AG04450 (cell line): ENCODE results near the gene HSD3B7. TPM values are rescaled to one million over a fixed set of nuclear protein-coding genes. Genes with fewer than 3 reads are reported as not detected.
A peak's percentile ranks its signal among the peaks of the same experiment; 100 is the strongest.
"Not testable (repeated sequence)": the region's sequence is repeated elsewhere in the genome, so short reads cannot be mapped to it uniquely, and the experiment has no call there.

Source experiments
- CTCF ChIA-PET: fragments of 300-600, 350-600 bp; formaldehyde crosslinking; extraction: SDS; loops from one replicate; lab custom pipeline; 2022; ENCODE audit warnings: antibody characterized with exemption, inconsistent platforms; lab: Charles Lee
- POLR2A ChIA-PET: fragments of 350-600 bp; formaldehyde crosslinking; extraction: SDS; loops from one replicate; lab custom pipeline; 2021; ENCODE audit warnings: antibody characterized with exemption, inconsistent platforms; lab: Yijun Ruan, JAX
- DNase-seq: peaks from one replicate; pipeline ENCODE4 v3.0.0-alpha.2; 2011; ENCODE audit warnings: low read depth, low spot score
- H3K27ac ChIP-seq: one replicate; pipeline ENCODE4 v1.5.1; 2012; ENCODE audit warnings: low read depth, low read length, control low read depth
- H3K27me3 ChIP-seq: one replicate; pipeline ENCODE4 v1.6.0; 2012; ENCODE audit warnings: low read length; ENCODE audit not compliant: control insufficient read depth, insufficient read depth
- H3K4me3 ChIP-seq: 2 replicates; pipeline ENCODE4 v1.5.1; 2011; ENCODE audit warnings: mild to moderate bottlenecking, low read depth, low read length, control low read depth
- H3K9me3 ChIP-seq: 2 replicates; pipeline ENCODE4 v1.5.1; 2012; ENCODE audit warnings: low read length; ENCODE audit not compliant: control insufficient read depth, insufficient read depth
- CTCF ChIP-seq: IDR thresholded peaks from 2 replicates; pipeline ENCODE4 v1.5.1; 2011; ENCODE audit warnings: low read depth, low read length, control low read depth, inconsistent platforms
- polyA minus RNA-seq: library from RNA; depleted of rRNA, polyadenylated mRNA; stranded (reverse); fragments of >200 nt; gene quantifications from 2 replicates; pipeline ENCODE4 v1.2.3, GENCODE V29; 2011; rRNA and poly(A)+ RNA removed
- polyA plus RNA-seq: library from polyadenylated mRNA; depleted of rRNA; stranded (reverse); fragments of >200 nt; gene quantifications from 2 replicates; pipeline ENCODE4 v1.2.3, GENCODE V29; 2011; rRNA removed

Gene HSD3B7
- 6.1 and 9.5 TPM in 2 replicates for polyA plus RNA-seq
- polyA minus RNA-seq: 4.0 and 4.9 TPM in 2 replicates

- Histone ChIP-seq H3K27me3 (no peaks in the 10 kb centered on the region), H3K9me3 (no peaks in the 10 kb centered on the region; the same call in 1 of the 2 replicates), H3K27ac (peak within 1 kb of the TSS; percentile 11), H3K4me3 (peak within 1 kb of the TSS; percentile 53)
- POLR2A ChIA-PET: interaction anchor here (0.6 to 2.0 kb wide), 5 partner anchors 9 to 195 kb away, joined by 3 to 11 read pairs (median 5); partner anchors contain the start of genes FUS, KAT8, ZNF646 and ZNF668
- peak; percentile 90 for TF ChIP-seq CTCF
- peak; percentile 44 for DNase-seq
- CTCF ChIA-PET: interaction anchor here (0.6 to 4.4 kb wide), 28 partner anchors 9 to 892 kb away, joined by 3 to 32 read pairs (median 4); partner anchors contain the start of genes ZNF267 and ZNF843
Observed at GRCh38 chr16:30984669-30985400, at the start of gene HSD3B7. TSS of gene HSD3B7 (plus strand) at chr16:30985207. CDS start at chr16:30985659, 452 bp downstream.

- no peak for TF ChIP-seq CTCF
- CTCF ChIA-PET: no interaction called here
- no peak overlapping the region for H3K27ac ChIP-seq
- H3K9me3 ChIP-seq: no peaks in the 10 kb centered on the region
- POLR2A ChIA-PET: interaction anchor here (0.6 to 0.9 kb wide), 2 partner anchors 14 to 23 kb away, joined by 3 read pairs; partner anchors contain the start of gene FBXL19
- DNase-seq: no peak
- H3K4me3 ChIP-seq: no peak overlapping the region
- no peaks in the 10 kb centered on the region for H3K27me3 ChIP-seq
Observed at GRCh38 chr16:30937692-30938091, 47.3 kb upstream of the HSD3B7 start.

GRCh38 chr16:30939571-30939970, 45.4 kb upstream of the HSD3B7 start:
- H3K27me3 ChIP-seq, H3K9me3 ChIP-seq, DNase-seq, H3K4me3 ChIP-seq, H3K27ac ChIP-seq: not testable (repeated sequence)
- ChIA-PET POLR2A (interaction anchor here (0.9 to 1.1 kb wide), 2 partner anchors 10 to 15 kb away, joined by 3 to 5 read pairs; no protein-coding TSS in a partner anchor), CTCF (interaction anchor here (0.6 kb wide), 1 partner anchor 107 kb away, joined by 5 read pairs; no protein-coding TSS in a partner anchor)

- no peak overlapping the region for H3K27ac ChIP-seq
- peak; percentile 85 for TF ChIP-seq CTCF
- ChIA-PET CTCF (interaction anchor here (0.7 to 2.5 kb wide), 9 partner anchors 8 to 415 kb away, joined by 3 to 20 read pairs (median 3); no protein-coding TSS in a partner anchor), POLR2A (interaction anchor here (0.6 to 0.7 kb wide), 5 partner anchors 9 to 530 kb away, joined by 3 to 13 read pairs (median 4); partner anchors contain the start of genes CTF1 and TGFB1I1)
- DNase-seq: no peak
- no peaks in the 10 kb centered on the region; the same call in 1 of the 2 replicates for H3K9me3 ChIP-seq
- H3K27me3 ChIP-seq: no peaks in the 10 kb centered on the region
- no peak overlapping the region for H3K4me3 ChIP-seq
Observed at GRCh38 chr16:30941600-30942425, 43.2 kb upstream of the HSD3B7 start.

GRCh38 chr16:30942426-30942806, 42.6 kb upstream of the HSD3B7 start:
- Histone ChIP-seq H3K27ac (no peak overlapping the region), H3K4me3 (no peak overlapping the region), H3K27me3 (no peaks in the 10 kb centered on the region), H3K9me3 (no peaks in the 10 kb centered on the region; the same call in 1 of the 2 replicates)
- ChIA-PET CTCF (interaction anchor here (0.7 to 2.5 kb wide), 9 partner anchors 8 to 416 kb away, joined by 3 to 20 read pairs (median 3); no protein-coding TSS in a partner anchor), POLR2A (interaction anchor here (0.6 kb wide), 3 partner anchors 65 to 530 kb away, joined by 3 to 4 read pairs (median 4); partner anchors contain the start of gene TGFB1I1)
- no peak for DNase-seq
- TF ChIP-seq CTCF: no peak
